ENCODE results near the gene SLC25A11.

- no peak for TF ChIP-seq POLR2A (IDR thresholded peaks at IDR 0.05)
- TF ChIP-seq CTCF (IDR thresholded peaks at IDR 0.05) = no peak
Measured at GRCh38 chr17:4887581-4887980, 52.3 kb downstream of the SLC25A11 start.
